DMS114 treated with DMSO at 0.1 percent for 48 hours (cell line): ENCODE measurements around the gene TMEM91.

Source experiments
- DNase-seq: peaks from one replicate; lab custom pipeline; 2025; ENCODE audit not compliant: unreplicated experiment; lab: John Stamatoyannopoulos, UW

Gene TMEM91

DNA sequence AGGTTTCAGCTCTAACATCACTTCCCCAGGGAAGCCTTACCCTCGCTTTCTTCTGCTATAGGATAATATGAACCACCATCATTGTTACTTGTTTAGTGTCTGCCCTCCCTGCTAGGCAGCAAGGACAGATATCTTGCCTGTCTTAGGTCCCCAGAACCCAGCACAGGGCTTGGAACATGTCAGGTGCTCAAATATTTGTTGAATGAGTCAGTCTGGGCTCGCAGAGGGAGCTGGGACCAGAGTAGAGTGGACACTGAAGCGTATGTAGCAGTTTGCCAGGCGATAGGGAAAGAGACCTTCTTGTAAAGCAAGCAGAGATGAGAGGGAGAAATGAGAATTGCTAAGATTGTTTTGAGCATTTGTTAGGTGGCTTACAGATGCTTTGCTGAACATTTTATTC, 33.0 kb downstream of the TMEM91 start:
- DNase-seq, result no peak

DNA sequence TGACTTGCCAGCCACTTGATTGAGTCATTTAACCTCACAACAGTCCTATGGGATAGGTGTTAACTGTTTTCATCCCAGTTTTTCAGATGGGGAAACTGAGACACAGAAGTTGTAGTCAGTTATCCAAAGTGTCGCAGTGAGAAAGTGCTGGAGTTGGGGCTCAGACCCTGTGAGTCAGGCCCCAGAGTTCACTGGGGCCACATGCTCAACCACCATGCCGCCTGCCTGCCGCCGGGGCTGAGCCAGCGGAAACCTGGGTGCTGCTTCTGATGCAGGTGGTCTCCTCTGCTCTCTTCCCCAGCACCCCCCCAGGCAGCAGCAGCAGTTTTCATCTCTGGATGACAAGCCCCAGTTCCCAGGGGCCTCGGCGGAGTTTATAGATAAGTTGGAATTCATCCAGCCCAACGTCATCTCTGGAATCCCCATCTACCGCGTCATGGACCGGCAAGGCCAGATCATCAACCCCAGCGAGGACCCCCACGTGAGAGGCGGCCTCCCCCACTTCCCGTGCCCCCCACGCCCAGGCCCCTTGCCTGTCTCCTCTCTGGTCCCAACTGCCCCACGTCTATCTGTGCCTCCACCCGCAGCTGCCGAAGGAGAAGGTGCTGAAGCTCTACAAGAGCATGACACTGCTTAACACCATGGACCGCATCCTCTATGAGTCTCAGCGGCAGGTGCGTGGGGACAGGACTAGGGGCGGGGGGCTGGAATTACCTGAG, 34.2 kb downstream of the TMEM91 start:
- DNase-seq, result no peak

DNA sequence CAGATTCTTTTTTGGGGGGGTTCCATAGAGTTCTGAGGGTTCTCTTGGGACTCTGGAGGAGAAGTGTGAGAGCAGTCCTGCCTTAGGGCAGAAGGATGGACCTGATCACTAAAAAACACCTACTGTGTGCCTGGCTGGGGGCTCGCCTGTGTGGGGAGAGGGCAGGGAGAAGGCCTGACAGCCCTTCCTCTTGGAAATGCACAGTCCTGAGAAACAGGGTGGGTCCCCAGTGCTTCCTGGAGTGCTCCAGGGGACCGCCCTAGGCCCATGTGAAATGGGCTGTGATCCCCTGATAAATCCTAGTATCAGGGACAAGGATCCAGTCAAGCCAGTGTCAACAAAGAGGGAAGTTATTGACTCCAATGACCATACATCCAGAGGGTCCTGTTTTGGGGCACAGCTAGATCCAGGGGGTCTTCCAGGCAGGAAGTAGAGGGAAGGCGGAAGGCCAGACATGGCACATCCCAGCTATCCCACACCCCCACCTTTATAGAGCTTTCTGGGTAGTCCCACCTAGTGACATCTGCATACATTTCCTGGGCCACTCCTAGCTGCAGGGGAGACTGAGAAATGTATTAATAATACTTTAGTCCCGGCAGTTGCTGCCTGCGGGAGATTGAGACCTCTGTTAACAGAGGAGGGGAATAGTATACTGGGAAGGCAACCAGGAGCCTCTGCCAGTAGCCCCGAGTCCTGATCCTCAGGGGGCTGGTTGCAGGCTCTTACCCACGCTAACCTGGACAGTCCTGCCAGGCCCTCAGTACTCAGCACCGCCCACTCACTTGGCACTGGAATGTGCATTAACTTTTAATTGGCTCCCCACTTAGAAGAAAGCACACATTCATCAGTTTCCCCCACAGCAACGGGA, 35.0 kb downstream of the TMEM91 start:
- no peak for DNase-seq

DNA sequence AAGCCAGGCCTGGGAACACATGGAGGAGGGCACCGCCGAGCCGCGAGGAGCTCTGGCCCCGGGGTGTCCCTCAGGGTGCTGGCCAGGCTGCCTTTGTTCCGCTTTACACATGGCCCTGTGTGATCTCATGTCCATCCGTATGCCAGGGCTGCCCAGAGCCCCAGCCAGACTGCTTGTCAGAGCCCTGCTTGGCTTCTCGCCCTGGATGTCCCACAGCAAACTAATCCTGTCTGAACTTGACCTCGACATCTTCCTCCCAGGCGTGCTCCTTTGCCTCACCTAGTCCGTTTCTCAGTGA, 35.6 kb downstream of the TMEM91 start:
- no peak for DNase-seq

DNA sequence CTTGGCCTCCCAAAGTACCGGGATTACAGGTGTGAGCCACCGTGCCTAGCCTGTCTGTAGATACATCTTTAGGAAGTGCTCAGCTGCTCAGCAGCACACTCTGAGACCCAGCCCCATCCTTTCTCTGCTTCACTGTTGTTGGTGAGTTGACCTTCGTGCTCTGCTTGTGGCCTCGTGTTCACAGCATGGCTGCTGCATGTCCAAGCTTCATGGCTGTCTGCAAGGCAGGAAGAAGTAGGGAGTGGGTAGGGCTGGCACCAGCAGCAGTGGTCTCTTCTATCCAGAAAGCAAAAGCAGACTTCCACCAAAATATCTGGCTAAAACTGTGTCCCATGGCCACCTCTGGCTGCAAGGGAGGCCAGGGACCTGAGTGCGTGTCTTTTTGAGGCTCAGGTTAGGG, 36.6 kb downstream of the TMEM91 start:
- no peak for DNase-seq

DNA sequence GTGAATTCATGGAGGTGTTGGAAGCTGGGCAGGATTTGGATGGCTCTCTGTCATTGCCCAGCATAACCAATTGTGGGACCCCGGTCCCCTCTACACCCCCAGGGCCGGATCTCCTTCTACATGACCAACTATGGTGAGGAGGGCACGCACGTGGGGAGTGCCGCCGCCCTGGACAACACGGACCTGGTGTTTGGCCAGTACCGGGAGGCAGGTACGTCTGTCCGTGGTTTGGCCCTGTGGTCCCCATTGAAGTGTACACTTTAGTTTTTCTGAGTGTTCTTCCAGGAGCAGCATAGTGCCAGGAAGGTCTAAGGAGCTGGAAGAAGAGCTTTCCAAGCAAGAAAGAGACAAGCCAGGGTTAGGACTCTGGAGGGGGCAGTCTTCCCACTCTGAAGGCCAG, 37.6 kb downstream of the TMEM91 start:
- DNase-seq, result no peak

DNA sequence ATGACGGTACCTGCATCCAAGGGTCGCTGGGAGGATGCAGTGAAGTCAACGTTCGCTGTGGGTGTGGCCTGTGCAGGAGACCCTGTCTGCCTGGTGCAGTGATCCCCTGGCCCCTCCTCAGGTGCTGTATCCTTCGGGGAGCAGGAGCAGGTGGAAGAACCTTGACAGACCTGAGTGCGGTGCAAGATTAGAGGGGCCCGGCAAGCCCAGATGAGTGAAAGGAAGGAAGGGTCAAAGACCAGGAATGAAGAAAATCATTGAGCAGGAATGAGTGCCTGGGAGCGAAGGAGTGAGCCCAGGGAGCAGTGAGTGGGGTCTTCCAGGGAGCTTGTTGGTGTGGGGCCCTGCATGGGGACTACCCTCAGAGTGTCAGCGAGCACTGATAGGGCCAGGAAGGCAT, 38.1 kb downstream of the TMEM91 start:
- no peak for DNase-seq

DNA sequence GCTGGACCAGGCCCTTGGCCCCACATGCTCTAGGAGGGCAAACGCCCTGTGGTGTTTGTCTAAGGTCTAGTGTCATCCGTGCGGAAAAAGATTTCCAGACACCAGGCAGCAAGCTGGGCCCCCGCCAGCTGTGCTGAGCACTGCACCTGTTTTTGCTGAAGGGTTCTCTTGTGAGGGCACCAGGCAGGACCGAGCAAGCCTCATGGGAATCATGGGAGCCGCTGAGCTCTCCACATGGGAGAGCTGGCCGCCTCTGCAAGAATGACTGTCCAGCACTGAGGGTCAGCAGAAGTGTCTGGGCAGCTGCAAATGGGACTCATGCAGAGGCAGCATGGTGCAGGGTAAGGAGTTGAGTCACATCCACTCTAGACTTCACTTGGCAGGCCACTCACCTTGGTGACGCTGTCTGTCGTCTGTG, 38.8 kb downstream of the TMEM91 start:
- DNase-seq, result no peak

DNA sequence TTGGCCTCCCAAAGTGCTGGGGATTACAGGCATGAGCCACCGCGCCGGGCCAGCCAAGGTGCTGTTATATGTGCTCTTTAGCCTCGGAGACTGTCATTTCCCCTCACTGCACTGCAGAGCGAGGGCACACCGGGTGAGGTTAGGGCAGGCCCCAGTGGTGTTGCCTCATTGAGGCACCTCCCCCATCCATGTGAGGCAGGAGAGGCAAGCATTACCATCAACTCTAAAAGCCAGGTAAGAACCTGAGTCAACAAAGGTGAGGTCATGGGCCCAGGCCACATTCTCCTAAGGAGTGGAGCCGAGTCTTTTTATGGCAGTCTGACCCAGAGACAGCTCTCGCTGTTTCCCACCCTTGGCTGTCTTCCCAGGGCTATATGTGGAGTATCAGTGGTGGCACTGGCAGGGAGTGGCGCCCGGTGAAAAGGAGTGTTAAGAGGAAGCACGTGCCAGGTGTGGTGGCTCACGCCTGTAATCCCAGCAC, 39.9 kb downstream of the TMEM91 start:
- no peak for DNase-seq

DNA sequence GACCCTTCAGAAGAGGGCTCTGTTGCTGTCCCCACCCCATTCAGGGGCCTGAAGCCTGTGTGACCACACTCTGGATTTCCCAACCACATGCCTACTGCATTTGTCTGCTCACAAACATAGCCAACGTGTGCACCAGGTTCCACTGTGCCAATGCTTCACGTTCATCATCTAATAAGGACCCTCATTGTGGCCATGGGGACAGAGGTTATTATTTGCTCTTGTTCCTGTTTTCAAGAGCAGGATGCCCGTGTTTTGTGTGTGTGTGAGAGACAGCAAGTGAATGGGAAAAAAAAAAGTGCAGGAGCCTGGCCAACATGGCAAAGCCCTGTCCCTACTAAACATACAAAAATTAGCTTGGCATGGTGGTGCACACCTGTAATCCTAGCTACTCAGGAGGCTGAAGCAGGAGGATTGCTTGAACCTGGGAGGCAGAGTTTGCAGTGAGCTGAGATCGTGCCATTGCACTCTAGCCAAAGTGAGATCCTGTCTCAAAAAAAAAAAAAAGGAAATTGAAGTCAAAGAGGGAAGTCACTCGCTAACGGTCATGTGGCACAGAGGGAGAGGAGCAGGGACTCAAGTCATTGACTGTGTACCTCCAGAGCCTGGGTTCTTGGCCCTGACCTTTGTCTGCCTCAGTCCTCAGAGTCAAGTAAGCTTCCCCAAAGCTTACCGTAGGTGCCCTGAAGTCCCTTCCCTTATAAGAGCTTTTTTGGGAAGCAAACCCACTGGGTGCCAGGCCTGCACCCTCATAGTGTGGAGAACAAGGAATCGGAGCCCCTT, 44.0 kb downstream of the TMEM91 start:
- no peak for DNase-seq

DNA sequence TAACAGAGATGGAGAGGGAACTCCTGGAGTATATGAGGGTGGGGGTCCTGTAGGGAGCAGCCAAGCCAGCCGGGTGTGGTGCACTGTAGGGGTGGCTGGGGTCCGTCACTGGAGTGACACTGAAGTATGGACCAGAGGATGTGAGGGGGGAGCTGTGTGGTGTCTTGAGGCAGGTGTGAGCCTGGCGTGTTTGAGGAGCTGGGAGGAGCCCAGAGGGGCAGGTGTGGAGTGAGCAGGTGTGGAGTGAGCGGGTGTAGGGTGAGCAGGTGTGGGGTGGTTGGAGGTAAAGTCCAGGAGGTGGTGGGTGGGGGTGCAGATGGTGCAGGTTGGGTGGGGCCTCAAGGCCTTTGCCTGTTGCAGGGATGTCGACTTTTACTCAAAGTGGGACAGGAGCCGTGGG, 45.0 kb downstream of the TMEM91 start:
- DNase-seq, result no peak

DNA sequence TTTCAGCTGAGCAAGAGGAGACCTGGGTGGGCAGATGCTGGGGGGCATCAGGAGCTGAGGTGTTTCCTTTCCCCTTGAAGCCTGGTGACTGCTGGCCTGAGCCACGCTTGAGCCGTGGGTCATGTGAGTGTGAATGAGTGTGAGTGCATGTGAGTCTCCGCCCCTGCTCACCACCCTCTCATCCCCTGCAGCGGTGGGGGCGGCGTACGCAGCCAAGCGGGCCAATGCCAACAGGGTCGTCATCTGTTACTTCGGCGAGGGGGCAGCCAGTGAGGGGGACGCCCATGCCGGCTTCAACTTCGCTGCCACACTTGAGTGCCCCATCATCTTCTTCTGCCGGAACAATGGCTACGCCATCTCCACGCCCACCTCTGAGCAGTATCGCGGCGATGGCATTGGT, 45.6 kb downstream of the TMEM91 start:
- no peak for DNase-seq

DNA sequence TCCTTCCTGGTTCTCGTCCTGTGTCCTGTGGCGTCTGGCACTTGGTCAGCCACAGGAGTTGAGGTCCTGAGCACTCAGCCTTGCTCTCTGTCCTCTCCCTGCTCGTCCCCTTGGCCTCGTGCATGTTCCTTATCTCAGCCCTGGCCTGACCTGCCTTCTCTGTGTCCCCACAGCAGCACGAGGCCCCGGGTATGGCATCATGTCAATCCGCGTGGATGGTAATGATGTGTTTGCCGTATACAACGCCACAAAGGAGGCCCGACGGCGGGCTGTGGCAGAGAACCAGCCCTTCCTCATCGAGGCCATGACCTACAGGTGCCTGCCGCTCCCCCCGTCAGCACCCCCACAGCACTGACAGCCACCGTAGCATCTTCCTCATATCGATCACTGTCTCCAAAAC, 46.1 kb downstream of the TMEM91 start:
- no peak for DNase-seq

DNA sequence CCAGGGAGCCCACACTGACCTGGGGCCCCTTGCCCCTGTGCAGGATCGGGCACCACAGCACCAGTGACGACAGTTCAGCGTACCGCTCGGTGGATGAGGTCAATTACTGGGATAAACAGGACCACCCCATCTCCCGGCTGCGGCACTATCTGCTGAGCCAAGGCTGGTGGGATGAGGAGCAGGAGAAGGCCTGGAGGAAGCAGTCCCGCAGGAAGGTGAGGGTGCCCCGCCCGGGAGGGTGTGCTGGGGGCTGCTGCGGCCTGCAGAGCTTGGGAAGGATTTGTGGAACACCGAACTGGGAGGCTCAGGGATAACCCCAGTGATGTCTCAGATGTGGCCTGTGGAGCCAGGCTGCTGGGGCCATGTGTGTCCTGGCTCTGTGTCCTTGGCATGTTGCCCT, 46.6 kb downstream of the TMEM91 start:
- DNase-seq, result no peak

DNA sequence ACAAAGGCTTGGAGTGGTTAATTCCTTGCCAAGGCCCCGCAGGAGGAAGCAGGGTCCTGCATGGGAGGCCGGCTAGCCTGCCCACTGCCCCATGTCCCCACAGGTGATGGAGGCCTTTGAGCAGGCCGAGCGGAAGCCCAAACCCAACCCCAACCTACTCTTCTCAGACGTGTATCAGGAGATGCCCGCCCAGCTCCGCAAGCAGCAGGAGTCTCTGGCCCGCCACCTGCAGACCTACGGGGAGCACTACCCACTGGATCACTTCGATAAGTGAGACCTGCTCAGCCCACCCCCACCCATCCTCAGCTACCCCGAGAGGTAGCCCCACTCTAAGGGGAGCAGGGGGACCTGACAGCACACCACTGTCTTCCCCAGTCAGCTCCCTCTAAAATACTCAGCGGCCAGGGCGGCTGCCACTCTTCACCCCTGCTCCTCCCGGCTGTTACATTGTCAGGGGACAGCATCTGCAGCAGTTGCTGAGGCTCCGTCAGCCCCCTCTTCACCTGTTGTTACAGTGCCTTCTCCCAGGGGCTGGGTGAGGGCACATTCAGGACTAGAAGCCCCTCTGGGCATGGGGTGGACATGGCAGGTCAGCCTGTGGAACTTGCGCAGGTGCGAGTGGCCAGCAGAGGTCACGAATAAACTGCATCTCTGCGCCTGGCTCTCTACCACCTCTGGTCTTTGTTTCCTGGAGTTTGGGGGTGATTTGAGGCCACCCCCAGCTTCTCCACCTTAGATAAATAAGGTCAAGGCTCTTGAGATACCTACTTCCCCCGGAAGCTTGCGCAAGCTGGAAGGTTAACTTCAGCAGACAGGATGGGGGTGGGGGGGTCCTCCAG, 48.2 kb downstream of the TMEM91 start:
- DNase-seq, result no peak

DNA sequence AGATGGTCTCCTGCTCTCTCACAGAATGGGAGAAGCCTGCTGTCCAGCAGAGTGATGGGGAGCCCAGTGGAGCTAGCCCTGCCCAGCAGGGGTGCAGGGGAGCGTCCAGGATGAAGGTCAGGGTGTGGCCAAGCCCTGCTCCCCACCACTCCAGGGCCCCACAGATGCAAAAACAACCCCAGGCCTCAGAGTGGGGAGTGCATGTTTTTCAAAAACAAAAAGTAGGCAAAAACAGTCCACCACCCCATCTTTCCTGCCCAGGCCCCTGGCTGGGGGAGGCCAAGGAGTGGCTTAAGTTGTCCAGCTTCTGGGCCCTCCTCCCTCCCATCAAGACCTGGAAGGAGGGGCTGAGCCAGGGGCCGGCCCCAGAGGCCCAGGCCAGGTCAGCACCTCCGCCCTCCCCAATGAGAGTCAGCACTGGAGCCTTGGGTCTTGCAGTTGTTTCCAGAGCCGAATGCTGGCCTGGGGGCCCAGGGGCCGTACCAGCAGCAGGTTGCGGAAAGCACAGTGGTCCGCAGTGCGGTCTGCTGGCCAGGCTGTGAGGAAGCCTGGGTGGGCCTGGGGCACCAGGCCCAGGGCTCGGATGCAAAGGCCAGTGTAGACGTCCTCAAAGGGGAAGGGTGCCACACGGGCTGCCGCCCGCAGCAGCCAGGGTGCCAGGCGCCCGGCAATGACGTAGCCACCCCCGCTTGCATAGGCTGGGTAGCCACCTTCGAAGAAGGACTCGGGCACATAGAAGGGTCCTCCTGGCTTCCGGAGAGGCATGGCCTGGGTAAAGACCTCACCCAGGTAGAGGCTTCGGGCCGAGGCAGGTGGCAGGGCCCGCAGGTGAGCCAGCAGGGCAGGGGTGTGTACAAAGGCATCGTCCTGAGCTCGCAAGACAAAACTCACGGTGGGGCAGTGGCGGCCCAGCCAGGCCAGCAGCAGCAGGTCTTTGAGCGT, 49.1 kb downstream of the TMEM91 start:
- DNase-seq, result no peak

DNA sequence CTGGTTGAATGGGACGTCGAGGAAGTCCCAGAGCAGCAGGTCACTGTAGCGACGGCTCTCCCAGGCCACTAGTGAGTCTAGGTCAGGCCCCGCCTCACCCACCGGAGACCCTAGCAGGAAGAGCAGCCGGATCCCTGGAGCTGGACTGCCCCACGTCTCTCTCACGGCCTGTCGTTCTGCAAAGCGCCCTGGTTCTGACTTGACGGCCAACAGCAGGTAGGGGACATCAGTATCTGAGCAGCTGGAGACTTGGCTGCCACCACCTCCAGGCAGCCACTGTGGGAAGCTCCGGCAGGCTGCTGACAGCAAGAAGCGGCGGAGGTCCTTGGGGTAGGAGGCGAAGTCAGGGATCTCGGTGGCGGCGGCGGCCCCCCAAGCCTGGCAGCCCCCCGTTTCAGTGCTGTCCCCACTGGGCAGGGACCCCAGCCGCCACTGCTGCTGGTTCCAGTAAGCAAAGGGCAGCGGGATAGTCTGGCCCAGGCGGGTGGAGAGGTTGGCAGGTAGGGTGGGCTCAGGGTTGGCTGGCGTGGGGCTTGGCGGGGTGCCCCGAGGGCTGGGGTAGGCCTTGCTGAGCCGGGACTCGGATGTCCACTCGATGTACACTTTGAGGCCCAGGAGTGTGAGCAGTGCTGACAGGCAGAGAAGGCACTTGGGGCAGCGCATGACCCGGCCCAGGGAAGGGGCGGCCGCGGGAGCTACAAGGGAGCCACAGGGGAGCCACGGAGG, 49.9 kb downstream of the TMEM91 start:
- no peak for DNase-seq

DNA sequence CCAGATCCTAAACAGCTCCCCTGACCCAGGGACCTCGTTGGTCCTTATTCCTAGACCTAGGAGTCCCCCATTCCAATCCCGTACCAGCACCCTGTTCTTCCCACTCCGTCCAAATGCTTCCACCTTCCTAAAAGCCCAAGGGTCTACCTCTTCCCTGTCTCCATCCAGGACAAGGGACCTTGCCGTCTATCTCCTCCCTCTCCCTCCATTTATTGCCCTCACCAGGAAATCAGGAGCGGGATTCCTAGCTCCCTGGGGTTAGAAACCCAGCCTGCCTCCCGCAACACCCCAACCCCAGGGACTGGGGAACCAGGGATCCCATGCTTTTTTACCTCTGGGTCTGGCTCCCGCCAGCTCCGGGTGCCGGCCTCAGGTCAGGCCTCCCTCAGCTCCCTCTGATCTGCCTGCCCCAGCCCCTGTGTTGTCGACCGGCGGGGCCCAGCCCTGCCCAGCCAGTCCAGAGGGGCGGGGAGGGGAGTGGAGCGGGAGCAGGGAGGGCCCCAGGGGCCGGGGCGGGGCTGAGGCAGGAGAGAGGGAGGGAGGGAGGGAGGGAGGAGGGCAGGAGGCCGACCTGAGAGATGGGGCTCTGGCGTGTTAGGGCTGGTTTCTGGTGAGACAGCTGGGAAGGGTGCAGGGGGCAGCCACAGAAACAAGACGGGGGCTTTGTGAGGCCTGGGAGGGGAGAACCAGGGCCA, 50.8 kb downstream of the TMEM91 start, which contains the start of gene B3GNT8:
Gene B3GNT8, minus strand, starts transcription at position 423 of the 695 bp plus-strand sequence. CDS start 596 bp downstream, outside the sequence.
- DNase-seq, result no peak
